Chondrocyte (in vitro differentiated cells): ENCODE measurements around the gene SRD5A1. TPM values are rescaled to one million over a fixed set of nuclear protein-coding genes. Genes with fewer than 3 reads are reported as not detected.

Source experiments
- DNase-seq: peaks from one replicate; pipeline ENCODE4 v3.0.0; 2021; ENCODE audit warnings: mixed read lengths, low spot score
- H3K27ac Mint-ChIP-seq: one replicate; pipeline ENCODE4 v1.8.0; 2021; ENCODE audit warnings: mild to moderate bottlenecking, moderate library complexity, mixed read lengths; ENCODE audit not compliant: unreplicated experiment
- H3K27me3 Mint-ChIP-seq: 2 replicates; pipeline ENCODE4 v1.8.0; 2021; ENCODE audit warnings: low read depth, mixed read lengths
- H3K36me3 Mint-ChIP-seq: 2 replicates; pipeline ENCODE4 v1.8.0; 2021; ENCODE audit warnings: low read depth, mixed read lengths
- H3K4me1 Mint-ChIP-seq: 2 replicates; pipeline ENCODE4 v1.8.0; 2021; ENCODE audit warnings: low read depth, mild to moderate bottlenecking, mixed read lengths
- H3K4me3 Mint-ChIP-seq: one replicate; pipeline ENCODE4 v1.8.0; 2021; ENCODE audit warnings: mild to moderate bottlenecking, moderate library complexity, mixed read lengths; ENCODE audit not compliant: unreplicated experiment
- H3K9me3 Mint-ChIP-seq: 2 replicates; pipeline ENCODE4 v1.8.0; 2021; ENCODE audit warnings: low read depth, mixed read lengths
- total RNA-seq: library from RNA; stranded (reverse); gene quantifications from 3 replicates; pipeline ENCODE4 v1.2.1, GENCODE V29; 2021
- TF ChIP-seq, protein P1 (sequence below): fragments of 200-600 bp; sonication (generic); IDR thresholded peaks from 2 replicates; pipeline ENCODE4 v1.5.0; 2021; ENCODE audit warnings: antibody characterized with exemption, mild to moderate bottlenecking, moderate library complexity

SRD5A1 gene
- total RNA-seq, 1 donor from 2014 or later = 32.3 TPM

DNA sequence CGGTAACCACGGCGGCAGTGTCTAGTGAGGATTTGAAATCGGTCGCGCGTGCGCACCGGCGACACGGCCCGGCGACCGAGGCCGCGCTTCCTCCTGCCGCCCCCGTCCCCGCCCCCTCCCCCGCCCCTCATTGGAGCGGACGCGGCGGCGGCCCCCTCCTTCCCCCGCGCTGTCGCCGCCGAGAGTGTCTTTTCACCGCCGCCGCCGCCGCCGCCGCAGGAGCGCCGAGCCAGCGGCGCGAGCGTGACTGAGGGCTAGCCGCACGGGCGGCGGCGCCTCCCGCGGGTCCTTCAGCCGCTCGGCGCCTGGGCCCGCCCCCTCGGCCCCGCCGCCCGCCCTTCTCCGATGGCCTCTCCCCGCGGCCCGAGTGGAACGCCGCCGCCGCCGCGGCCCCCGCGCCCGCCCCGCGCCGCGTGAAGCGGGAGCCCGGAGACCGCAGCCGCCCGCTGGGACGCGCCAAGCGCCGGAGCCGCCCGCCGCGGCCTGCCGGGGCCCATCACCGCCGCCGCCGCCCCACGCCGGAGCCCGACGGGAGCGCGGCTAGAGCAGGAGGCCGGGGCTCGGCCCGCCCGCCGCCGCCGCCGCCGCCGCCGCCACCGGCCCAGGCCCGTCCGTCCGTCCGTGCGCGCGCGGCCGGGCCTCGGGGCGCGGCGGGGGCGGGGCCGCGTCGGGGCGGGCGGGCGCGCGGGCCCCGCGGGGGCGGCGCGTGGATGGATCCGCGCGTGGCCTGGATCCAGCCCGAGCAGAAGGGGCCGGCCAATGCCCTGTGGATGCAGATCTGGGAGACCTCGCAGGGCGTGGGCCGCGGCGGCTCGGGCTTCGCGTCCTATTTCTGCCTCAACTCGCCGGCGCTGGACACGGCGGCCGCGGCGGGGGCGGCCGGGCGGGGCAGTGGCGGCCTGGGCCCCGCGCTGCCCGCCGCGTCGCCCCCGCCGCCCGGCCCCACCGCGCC, 80.3 kb downstream of the SRD5A1 start, which contains the start of gene TENT4A:
TENT4A (plus strand) TSS at position 159 of the 952 bp plus-strand sequence; CDS start at position 711, 552 bp downstream.
- H3K9me3 Mint-ChIP-seq = no peaks in the 10 kb centered on the region
- H3K27me3 Mint-ChIP-seq = no peaks in the 10 kb centered on the region
- peak within 1 kb of the TSS; percentile 97 for H3K27ac Mint-ChIP-seq
- no peak for DNase-seq
- TF ChIP-seq, protein P1, sequence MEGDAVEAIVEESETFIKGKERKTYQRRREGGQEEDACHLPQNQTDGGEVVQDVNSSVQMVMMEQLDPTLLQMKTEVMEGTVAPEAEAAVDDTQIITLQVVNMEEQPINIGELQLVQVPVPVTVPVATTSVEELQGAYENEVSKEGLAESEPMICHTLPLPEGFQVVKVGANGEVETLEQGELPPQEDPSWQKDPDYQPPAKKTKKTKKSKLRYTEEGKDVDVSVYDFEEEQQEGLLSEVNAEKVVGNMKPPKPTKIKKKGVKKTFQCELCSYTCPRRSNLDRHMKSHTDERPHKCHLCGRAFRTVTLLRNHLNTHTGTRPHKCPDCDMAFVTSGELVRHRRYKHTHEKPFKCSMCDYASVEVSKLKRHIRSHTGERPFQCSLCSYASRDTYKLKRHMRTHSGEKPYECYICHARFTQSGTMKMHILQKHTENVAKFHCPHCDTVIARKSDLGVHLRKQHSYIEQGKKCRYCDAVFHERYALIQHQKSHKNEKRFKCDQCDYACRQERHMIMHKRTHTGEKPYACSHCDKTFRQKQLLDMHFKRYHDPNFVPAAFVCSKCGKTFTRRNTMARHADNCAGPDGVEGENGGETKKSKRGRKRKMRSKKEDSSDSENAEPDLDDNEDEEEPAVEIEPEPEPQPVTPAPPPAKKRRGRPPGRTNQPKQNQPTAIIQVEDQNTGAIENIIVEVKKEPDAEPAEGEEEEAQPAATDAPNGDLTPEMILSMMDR = no peak
- H3K4me1 Mint-ChIP-seq = peaks cover 50% of the 10 kb centered on the region
- peak within 1 kb of the TSS; percentile 88 for H3K4me3 Mint-ChIP-seq
- H3K36me3 Mint-ChIP-seq = no peaks in the 10 kb centered on the region

DNA sequence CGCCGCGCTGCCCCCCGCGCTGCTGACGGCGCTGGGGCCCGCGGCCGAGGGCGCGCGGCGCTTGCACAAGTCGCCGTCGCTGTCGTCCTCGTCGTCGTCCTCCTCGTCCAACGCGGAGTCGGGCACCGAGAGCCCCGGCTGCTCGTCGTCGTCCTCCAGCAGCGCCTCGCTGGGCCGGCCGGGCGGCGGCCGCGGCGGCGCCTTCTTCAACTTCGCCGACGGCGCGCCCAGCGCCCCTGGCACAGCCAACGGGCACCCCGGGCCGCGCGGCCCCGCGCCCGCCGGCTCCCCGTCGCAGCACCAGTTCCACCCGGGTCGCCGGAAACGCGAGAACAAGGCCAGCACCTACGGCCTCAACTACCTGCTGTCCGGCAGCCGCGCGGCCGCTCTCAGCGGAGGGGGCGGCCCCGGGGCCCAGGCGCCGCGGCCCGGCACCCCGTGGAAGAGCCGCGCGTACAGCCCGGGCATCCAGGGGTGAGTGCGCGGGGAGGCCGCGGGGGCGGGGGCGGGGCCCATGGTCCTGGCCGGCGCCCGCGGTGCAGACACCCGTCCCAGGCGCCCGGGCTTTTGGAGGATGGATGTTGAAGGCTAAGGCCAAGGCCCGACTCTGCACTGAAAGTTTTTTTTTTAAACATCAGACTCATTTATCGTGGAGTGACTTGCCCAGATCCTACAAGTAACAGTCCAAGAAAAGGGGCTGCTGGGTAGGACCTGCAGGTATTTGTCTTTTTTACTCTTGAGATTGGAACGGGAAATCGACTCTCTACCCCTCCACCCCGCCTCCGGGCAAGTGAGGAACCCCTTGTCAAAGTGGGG, 81.2 kb downstream of the SRD5A1 start:
- H3K4me1 Mint-ChIP-seq = peaks cover 57% of the 10 kb centered on the region
- peak overlapping the region; percentile 28 for H3K27ac Mint-ChIP-seq
- no peaks in the 10 kb centered on the region for H3K27me3 Mint-ChIP-seq
- DNase-seq = no peak
- H3K9me3 Mint-ChIP-seq = no peaks in the 10 kb centered on the region
- H3K36me3 Mint-ChIP-seq = peaks cover 1% of the 10 kb centered on the region
- H3K4me3 Mint-ChIP-seq = peak overlapping the region; percentile 79
- TF ChIP-seq, protein P1 = no peak

DNA sequence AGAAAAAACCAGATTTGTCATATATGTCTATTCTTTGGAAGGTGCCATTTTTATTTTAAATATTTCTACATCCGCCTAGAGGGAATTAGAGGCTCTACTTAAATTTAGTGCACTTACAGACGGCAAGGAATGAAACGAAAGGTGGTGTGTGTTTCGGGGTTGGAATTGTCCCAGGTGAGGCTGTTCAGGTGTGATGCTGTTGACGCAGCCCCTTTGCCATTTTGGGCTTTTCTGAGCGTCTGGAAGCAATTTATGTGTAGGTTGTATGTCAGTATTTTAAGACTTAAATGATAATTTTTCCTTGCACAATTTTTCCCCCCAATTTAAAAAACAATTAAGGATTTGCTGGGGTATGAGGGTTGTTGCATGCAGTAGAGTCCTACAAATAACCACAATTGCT, 82.0 kb downstream of the SRD5A1 start:
- no peaks in the 10 kb centered on the region for H3K9me3 Mint-ChIP-seq
- peaks cover 1% of the 10 kb centered on the region for H3K36me3 Mint-ChIP-seq
- TF ChIP-seq, protein P1 = no peak
- peaks cover 65% of the 10 kb centered on the region for H3K4me1 Mint-ChIP-seq
- no peak for DNase-seq
- peak overlapping the region; percentile 79 for H3K4me3 Mint-ChIP-seq
- no peaks in the 10 kb centered on the region for H3K27me3 Mint-ChIP-seq
- H3K27ac Mint-ChIP-seq = no peak overlapping the region

DNA sequence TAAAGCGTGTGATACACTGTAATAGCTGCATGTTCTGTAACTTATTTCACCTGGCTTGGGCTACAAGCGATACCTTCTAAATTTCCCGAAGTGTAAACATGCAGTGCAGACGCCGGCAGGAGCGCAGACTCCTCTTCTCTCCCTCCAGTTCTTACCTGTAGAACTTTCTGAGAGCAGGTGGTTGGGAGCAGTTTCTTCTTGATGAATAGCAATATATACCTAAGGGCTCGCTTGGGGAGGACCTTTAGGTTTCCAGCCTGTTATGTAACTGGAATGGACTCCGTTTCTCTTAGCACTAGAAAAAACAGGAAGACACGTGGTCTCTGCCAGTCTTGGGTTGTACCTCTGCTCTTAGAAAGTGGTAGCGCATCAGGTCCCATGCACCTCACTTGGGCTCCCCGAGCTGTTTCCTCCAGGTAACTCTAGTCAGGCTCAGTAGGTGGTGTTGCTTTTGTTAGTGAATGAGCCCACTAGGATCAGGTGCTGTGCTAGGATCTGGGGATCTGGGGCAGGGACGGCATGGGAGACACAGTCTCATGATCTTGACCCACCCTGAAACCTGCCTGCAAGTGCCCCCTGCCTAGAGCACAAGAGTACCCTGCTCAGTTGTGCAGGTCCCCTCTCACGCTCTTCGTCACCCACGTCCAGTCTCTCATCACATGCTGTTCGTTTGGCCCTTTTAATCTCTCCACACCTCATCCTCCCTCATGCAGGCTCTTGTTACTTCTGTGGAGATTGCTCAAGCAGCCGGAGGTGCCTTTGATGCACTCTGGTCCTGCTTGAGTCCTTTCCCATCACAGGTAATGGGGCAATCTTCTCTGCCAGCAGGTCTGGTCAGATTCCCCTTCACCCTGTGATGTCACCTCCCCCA, 82.8 kb downstream of the SRD5A1 start:
- H3K4me3 Mint-ChIP-seq = peak overlapping the region; percentile 79
- DNase-seq = no peak
- TF ChIP-seq, protein P1 = no peak
- no peaks in the 10 kb centered on the region for H3K9me3 Mint-ChIP-seq
- H3K4me1 Mint-ChIP-seq = peaks cover 69% of the 10 kb centered on the region
- H3K36me3 Mint-ChIP-seq = peaks cover 1% of the 10 kb centered on the region
- no peaks in the 10 kb centered on the region for H3K27me3 Mint-ChIP-seq
- H3K27ac Mint-ChIP-seq = peak overlapping the region; percentile 18
